ENCODE data around the gene MCF2L2.

Gene MCF2L2

DNA sequence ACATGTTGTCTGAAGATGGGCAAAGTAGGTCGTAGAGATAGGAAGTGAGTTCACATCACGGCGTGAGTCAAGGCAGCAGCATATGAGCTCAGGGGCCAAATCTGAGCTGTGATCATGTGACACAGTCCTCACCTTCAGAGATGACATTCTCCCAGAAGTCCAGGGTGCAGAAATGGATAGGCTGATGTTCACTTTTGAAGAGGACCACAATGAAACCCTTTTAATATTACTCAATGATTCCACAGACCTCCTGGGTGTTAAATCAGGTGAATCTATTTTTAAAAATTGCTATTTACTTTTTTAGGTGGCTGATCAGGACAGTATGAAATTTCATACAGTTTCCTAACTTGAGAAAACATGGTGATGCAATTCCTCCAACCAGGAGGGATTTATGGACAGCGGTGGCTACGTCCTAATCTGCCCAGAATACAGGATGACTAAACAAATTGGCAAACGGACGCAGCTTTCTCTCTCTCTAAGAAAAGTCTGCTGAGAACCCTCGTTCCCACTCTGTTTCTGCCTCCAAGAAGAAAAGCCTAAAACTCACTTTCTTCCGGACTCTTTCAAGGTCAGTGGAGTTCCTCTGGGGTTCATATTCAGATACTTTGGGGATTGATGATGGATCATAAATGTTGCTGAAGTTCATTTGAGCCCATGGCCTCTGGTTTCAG lies 141.0 kb downstream of the MCF2L2 start:
- peak; percentile 13 for DNase-seq

DNA sequence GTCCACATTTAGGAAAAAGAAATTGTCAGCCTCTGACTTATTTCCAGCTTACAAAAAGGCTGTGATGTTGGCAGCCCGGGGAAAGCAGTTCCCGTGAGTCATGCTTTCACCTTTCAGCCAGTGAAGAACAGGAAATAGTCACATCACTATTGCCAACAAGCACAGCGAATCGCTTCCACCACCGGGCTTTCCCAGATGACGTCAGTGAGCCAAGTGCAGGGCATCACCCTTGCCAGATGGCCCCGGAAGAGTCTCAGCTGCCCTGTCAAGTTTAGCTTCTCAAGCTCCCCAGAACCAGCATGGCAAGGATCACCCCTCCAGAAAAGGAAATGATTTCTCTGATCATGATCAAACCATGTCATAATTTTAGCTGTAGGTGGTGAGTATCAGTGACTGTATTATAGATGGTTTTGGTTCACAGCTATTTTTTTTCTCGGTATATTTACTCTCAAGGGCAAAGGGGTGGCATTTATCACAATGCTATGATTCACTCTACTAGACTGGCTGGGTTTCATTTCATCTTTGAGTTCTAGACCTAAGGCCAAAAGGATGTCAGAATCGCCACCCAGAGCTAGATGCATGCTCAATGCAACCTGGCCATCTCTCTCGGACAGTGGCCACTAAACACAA lies 142.5 kb downstream of the MCF2L2 start:
- DNase-seq = peak; percentile 89

DNA sequence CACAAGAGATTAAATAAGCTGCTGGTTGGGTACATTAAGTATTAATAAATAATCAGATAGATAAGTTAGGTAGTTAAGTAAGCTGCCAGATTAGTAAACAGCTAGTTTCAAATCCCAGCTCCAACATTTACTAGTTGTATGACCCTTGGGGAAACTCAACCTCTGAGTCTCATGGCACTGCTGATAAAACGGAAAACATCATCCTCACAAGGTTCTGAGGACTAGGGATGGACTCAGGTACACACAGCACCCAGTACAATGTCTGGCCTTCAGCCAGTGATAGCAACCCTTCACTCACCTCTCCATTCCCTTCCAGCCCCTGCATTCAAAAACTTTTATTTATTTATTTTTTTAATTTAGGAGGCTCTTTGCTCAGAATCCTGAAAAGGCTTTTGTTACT lies 143.1 kb downstream of the MCF2L2 start:
- no peak for DNase-seq

DNA sequence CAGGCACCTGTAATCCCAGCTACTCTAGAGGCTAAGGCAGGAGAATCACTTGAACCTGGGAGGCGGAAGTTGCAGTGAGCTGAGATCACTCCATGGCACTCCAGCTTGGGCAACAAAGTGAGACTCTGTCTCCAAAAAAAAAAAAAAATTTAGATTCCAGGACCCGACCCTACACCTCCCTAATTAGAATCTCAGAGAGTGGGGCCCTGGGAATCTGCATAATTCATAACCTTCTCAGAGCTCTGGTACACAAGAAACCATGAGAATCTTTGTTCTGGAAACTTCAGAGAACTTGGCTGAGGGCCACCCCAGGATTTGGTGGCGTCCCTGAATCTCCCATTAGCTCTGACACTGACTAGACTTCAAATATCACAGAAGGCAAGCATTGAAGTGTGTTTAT lies 143.8 kb downstream of the MCF2L2 start:
- DNase-seq = no peak

DNA sequence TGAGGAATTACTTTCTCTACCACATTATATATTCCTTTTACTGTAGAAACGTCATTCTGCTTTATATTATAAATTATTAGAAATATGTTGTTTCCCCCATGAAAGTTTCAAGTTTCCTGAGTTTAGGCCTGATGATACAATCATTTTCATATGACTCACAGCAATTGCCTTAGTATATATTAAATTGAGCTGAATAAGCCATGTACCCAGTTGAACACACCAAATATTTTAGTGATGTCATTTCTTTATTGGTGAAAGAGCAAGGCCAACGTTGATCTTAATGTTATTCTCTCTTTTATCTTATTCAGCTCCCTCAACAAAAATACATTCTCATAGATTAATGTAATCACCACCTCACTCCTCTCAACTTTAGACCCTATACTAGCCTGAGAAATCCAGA lies 144.5 kb downstream of the MCF2L2 start:
- no peak for DNase-seq

DNA sequence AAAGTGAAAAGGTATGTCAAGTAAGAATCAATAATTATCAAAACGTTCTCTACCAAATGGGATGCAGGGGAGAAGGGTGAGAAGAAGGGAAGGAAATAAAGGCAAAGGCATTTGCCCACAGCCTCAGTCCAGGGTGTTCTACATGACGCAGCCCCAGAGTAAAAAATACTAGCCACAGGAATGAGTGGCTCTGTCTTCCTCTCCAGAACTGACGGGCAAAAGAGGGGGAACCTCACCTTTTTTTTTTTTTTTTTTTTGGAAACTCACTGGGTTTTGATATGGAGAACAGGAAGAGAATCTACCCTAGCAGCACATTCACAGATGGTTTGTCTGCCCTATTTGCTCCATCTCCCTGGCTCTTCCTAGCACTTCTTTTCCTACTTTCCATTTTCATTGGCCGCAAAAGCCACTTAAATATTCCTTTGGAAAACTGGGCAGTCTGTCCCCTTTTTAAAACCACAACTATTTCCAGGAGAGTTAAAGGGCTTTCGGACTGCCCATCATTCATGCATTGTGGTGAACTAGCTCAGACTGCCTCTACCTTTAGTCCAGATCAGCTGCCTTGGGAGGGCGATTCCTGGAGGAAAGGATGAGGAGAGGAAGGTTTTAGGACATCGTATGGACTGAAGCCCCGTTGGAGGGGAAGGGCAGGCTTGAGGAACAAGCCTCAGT lies 147.2 kb downstream of the MCF2L2 start:
- DNase-seq = no peak

DNA sequence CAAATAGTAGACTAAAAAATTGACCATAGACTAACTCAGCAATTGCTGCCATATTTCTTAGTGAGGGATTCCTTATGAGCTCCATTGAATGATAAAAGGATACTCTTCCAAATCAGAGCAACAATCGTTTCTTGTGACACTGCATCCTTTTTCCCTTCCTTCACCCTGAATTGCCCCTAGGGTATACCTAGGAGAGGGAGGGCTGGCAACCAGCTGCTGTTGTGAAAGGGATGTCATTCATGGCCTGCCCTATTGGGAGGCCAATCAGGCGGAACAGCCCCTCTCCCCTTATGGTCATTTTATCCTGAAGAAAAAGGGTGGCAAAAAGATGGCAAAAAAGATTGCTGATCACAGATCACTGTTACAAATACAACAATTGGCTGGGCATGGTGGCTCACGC lies 149.0 kb downstream of the MCF2L2 start:
- DNase-seq = no peak

DNA sequence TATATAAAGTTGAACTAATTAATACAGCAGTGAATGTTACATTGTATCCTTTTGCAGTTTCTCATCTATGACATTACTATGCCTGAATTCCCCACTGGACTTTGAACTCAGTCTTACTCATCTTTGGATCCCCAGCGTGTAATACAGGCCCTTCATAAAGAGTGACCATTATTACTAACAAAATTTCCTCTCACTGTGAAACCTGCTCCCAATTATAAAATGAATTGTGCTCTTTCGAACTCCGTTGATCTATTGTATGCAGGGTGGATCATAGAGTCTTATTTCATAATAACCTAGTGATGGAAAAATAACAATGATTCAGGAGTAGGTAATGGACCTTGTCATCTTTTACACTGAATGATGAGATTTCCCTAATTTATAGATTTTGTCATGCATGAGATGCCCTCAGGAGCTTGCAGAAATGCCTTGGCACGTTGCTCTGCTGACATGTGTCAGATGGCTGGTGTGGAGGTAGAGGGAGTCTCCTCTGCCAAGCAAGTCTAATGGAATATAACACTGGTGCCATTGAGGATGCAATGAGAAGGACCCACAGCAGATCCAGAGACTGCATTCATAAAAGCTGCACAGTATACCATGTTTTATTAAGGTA lies 149.8 kb downstream of the MCF2L2 start:
- DNase-seq = no peak

DNA sequence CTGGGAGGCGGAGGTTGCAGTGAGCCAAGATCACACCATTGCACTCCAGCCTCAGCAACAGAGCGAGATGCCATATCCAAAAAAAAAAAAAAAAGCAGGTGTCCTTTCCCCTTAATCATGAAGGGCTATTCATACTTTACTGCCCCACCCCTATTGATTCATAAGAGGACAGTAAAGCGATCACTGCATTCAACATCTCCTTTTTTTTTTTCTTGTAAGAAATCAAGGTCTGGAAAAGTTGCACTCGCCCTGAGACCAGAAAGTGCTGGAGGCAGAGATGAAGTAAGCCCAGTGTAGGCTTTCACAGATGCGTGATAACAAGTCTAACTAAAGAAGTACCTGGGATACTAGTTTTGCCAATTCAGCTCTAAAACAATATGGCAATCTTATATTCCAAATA lies 151.2 kb downstream of the MCF2L2 start:
- no peak for DNase-seq

DNA sequence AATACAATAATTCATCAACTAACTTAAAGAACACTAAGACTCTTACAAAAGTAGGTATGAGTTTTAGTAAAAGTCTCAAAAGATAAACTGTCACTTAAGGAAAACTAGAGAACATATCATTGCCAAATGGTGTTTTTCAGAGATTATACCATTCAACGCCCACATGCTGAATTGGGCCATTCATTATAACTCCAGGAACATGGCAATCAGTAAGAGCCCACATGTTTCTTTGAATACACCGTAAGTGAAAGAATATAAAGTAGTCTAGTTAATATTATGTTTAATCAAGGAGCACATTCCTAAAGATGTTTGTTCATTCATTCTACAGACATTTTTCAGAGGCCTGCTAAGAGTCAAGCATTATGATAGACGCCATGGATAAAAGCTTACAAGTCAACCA lies 152.5 kb downstream of the MCF2L2 start:
- DNase-seq = no peak

DNA sequence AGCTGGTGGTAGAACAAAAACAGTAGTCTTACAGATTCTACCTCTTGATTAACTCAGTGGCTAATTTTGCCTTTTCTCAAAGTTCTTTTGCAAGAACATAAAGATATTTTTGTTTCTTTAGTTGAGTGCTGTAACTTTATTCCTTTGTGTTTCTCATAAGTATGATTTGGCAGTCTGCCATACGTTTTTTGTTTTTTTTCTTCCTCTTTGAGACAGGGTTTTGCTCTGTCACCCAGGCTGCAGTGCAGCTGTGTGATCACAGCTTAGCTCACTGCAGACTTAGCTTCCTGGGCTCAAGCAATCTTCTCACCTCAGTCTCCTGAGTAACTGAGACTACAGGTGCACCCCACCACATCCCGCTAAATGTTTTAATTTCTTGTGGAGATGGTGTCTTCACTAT lies 153.0 kb downstream of the MCF2L2 start:
- DNase-seq = no peak

DNA sequence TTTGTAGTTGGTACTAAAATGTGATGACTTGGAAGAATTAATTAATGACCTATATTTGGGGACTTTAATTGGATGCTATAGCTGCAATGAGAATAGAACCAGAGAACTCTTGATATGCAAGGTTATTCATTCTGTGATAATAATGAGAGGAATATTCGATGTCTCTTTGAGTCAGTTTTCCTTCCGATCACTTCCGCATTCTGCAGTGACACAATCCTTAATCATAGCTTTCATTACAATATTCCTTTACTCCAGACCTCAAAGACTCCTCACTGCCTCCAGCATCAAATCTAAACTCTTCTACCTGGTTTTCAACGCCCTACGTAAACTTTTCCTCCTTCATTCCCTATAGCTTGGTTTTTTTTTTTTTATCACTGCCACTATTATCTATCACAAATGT lies 153.8 kb downstream of the MCF2L2 start:
- no peak for DNase-seq

DNA sequence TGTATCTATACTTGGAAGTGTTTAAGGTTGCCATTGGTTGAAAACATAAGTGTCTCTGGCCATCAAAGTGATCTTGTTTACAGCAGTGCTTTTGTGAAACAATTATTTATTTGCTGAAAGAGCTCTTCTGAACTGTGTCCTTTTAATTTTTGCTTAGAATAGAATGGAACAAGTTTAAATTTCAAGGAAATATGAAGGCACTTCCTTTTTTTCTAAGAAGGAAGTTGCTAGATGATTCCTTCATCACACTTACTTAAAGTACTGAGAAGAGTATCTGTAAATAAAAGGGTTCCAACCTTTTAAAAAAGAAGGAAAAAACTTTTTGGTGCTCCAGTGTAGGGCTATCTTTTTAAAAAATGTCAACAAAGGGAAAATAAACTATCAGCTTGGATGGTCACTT lies 155.6 kb downstream of the MCF2L2 start:
- DNase-seq = no peak

DNA sequence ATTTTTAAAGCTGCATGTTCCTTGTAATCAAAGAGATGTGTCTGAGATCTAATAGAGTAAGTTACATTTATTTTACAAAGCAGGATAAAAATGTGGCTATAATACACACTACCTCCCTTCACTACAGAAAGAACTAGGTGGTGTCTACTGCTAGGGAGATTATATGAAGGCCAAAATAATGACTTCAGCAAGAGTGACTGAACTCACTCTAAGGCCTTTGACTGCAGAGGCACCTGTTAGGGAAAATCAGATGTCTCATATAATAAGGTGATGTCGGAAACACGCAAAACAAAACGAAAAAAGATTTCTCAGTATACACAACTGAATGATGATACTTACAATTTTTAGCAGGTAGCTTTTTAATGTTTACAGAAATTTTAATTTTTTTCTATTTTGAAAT lies 156.3 kb downstream of the MCF2L2 start:
- no peak for DNase-seq

DNA sequence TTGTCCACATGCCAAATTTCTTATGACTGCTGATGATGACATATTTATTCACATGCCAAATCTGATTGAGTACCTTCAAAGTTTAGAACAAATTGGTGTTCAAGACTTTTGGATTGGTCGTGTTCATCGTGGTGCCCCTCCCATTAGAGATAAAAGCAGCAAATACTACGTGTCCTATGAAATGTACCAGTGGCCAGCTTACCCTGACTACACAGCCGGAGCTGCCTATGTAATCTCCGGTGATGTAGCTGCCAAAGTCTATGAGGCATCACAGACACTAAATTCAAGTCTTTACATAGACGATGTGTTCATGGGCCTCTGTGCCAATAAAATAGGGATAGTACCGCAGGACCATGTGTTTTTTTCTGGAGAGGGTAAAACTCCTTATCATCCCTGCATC lies 158.1 kb downstream of the MCF2L2 start:
- DNase-seq = no peak

DNA sequence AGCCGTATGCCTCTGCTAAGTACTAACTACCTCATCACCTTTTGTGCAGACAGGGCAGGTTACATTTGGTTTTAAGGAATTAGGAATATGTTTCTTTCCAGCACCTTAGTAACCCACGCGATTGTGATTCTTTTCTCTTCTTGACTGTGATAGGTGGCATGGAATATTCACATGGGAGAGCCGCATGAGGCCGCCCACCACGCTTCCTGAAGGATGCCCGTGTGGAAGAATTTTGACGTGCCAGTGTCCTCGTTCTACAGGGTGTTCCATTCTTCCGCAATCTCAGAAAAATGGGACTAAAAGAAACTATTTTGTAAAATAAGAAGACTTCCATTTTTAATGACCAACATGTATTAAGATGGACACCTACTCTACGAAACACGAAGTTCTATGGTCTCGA lies 159.1 kb downstream of the MCF2L2 start:
- no peak for DNase-seq

DNA sequence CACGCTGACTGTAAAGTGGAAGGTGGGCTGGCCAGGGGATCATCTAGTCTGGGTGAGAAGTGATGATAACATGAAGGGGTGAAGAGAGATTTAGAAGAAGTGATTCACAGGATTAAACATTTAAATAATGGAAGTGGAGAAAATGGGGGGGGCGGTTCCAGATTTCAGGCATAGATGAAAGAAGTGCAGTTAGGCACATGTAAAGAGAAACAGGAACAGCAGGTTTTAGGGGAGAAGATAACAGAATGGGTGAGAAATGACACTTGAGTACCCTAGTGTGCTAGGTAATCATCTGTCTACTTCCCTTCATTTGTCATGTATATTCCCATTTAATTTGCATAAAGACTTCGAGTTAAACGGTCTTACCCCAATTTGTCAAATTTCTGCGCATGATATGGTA lies 160.1 kb downstream of the MCF2L2 start:
- no peak for DNase-seq

DNA sequence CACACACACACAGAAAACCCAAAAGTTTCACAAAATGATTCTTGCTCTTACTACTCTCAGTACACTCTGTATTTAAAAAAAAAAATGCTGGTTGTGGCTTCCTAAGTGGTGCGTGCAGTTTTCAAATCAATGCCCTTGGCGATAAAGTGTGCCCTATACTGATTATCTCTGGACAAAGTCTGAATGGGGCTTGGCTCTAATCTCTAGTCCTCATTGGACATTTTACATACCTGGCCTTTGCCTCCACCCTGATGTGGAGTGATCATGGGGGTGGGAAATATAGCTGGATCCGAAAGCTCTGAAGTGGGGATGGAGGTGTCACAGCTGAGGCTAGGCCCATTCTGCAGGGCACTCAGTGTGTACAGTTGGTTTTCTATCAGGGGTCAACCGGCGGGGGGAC lies 161.3 kb downstream of the MCF2L2 start:
- DNase-seq = no peak

DNA sequence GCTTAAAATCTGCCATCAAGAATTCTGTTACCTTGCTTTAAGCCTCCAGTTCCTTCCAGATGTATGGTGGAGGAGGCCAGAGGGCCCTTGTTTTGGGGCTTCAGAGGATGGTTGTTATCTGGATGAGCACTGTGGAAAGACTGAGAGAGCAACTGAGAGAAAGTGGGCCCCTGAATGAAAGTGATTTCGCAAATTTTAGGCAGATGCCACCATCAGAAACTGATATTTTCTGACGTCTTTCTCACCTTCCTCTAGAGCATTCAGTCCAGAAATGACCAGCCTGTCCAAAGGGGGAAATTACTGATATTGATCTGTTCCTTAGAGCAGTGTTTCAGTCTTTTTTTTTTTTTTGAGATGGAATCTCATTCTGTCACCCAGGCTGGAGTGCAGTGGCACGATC lies 162.0 kb downstream of the MCF2L2 start:
- no peak for DNase-seq

DNA sequence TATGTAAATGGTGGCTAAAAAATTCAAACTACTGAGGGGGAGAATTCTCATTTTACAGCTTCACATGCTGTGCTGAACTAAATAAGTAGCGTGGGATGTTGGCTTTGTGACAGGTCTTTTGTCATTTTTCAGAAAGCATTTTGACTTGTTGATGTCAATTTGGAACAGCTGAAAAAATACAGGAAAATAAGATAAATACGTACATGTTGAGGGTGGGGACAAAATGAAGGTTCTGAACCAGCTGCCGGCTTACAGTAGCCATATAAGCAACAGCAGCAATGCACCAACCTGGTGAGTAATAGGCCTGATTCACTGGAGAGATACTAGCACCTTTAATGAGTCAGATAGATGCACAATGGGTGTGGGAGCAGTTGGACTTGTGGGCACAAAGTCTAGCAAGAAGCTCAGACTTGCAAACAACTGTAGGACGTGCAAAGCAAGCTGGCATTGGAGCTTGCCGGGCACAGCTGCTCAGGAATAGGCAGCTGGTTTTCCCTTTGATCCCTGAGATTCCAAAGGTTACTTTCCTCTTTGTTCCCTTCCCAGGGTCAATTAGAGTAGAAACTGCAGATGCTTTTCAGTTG lies 162.5 kb downstream of the MCF2L2 start:
- DNase-seq = no peak

DNA sequence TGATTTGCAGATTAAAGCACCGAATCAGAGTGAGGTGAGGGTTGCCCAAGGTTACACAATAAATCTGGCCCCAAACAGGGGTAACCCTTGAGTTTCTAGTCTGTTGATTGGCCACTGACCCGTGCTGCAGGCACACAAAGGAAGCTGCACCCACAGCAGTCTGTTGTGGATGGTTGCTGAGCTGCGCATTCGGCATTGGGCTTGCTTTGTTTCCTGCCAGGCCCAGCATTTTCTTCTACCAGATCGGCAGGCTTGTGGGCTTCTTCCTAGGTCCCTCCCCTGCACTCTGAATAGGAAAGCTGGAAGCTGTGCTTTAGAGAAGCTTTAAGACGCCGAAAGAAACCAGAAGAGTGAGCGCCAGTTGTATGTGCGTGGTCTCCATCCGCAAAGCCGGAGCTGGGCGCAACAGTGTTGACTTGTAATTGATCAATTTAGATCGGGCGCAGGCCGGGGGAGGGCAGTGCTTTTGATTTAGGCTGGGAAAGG lies 163.2 kb downstream of the MCF2L2 start:
- no peak for DNase-seq

DNA sequence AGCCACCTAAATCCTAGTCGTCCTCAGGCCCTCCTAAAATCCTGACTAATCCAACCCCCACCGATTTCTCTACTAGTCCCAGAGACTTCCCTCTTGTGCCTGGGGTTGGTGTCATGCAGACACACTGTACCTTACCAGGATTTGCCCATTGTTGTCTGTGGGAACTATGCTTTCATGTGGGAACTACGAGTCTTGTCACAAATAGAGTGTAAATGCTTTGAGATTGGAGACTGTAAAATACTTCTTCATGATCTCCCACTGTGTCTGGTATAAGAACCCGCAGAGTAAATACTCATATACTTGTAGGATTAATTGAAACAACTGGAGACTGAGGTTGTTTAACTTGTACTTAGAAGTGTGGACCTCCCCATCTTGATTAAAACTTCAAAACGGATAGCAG lies 164.2 kb downstream of the MCF2L2 start:
- no peak for DNase-seq

DNA sequence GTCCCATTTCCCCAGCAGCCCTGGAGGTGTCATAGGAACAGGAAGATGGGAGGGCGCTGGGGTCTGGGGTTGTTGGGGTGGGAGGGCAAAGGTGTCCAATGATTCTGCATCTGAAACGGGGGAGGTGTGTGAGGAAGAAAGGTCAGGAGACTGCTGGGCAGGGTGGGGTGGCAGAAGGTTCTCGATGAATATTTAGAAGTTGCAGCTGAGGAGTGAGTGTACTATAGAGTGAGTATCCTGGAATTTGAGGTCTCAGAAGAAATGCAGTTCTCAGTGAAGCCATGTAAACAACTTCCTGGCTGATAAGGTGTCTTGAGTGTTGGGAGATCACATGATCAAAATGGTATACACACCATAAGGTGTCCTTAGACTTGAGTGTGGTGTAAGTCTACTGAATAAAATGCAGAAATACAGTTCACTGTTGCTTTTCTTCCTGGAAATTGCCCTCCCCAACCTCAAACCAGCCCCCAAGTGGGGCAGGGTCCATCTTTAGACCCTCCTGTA lies 165.5 kb downstream of the MCF2L2 start:
- no peak for DNase-seq
